ENCODE results near the gene IGF1R.
"Not testable (repeated sequence)": the region's sequence is repeated elsewhere in the genome, so short reads cannot be mapped to it uniquely, and the experiment has no call there.

Gene IGF1R

GRCh38 chr15:98960555-98961050, 312.3 kb downstream of the IGF1R start:
- Histone ChIP-seq H3K27me3 (ENCODE audit: insufficient read depth, low read length, poor library complexity) (no peaks in the 10 kb centered on the region), H2AFZ (ENCODE audit: low read depth, low read length) (no peak overlapping the region), H3K9ac (ENCODE audit: low read depth, low read length) (no peak overlapping the region), H3K4me1 (ENCODE audit: insufficient read depth, low read length) (peaks cover 27% of the 10 kb centered on the region), H3K4me3 (ENCODE audit: low read depth in 1 of 2, low read length in 2 of 2) (no peak overlapping the region), H4K20me1 (ENCODE audit: insufficient read depth, low read length) (no peaks in the 10 kb centered on the region), H3K36me3 (ENCODE audit: insufficient read depth, low read length) (peaks cover 70% of the 10 kb centered on the region), H3K27ac (ENCODE audit: low read length) (peak overlapping the region; percentile 40; the same call in 1 of the 2 replicates), H3K9me3 (ENCODE audit: insufficient read depth, low read length, severe bottlenecking) (no peaks in the 10 kb centered on the region), H3K4me2 (ENCODE audit: insufficient read depth, low read length) (no peak overlapping the region), H3K79me2 (ENCODE audit: insufficient read depth, low read length) (peaks cover 26% of the 10 kb centered on the region)
- no peak for ATAC-seq (ENCODE audit: insufficient read depth, low read depth)
- TF ChIP-seq CTCF (IDR thresholded peaks at IDR 0.05; ENCODE audit: borderline replicate concordance, extremely low read depth, low read length, poor library complexity, severe bottlenecking) (no peak), EZH2 (IDR thresholded peaks at IDR 0.05; ENCODE audit: borderline replicate concordance, low read depth, low read length, severe bottlenecking) (no peak)
- no peak for DNase-seq

GRCh38 chr15:98963444-98963843, 315.1 kb downstream of the IGF1R start:
- H3K27ac ChIP-seq (ENCODE audit: low read length): no peak overlapping the region
- ATAC-seq (ENCODE audit: insufficient read depth, low read depth): no peak
- H3K9me3 ChIP-seq (ENCODE audit: insufficient read depth, low read length, severe bottlenecking): no peaks in the 10 kb centered on the region
- no peak for TF ChIP-seq CTCF (IDR thresholded peaks at IDR 0.05; ENCODE audit: borderline replicate concordance, extremely low read depth, low read length, poor library complexity, severe bottlenecking)
- no peak for TF ChIP-seq EZH2 (IDR thresholded peaks at IDR 0.05; ENCODE audit: borderline replicate concordance, low read depth, low read length, severe bottlenecking)
- no peaks in the 10 kb centered on the region for H3K79me2 ChIP-seq (ENCODE audit: insufficient read depth, low read length)
- H4K20me1 ChIP-seq (ENCODE audit: insufficient read depth, low read length): no peaks in the 10 kb centered on the region
- H3K9ac ChIP-seq (ENCODE audit: low read depth, low read length): no peak overlapping the region
- DNase-seq: no peak
- H3K4me1 ChIP-seq (ENCODE audit: insufficient read depth, low read length): peaks cover 11% of the 10 kb centered on the region; the same call in 1 of the 2 replicates
- no peak overlapping the region for H3K4me2 ChIP-seq (ENCODE audit: insufficient read depth, low read length)
- H3K4me3 ChIP-seq (ENCODE audit: low read depth in 1 of 2, low read length in 2 of 2): no peak overlapping the region
- peaks cover 48% of the 10 kb centered on the region for H3K36me3 ChIP-seq (ENCODE audit: insufficient read depth, low read length)
- H3K27me3 ChIP-seq (ENCODE audit: insufficient read depth, low read length, poor library complexity): no peaks in the 10 kb centered on the region
- H2AFZ ChIP-seq (ENCODE audit: low read depth, low read length): no peak overlapping the region

- ATAC-seq (ENCODE audit: insufficient read depth, low read depth) (no peak), DNase-seq (no peak)
- no peaks in the 10 kb centered on the region for H3K27me3 ChIP-seq (ENCODE audit: insufficient read depth, low read length, poor library complexity)
- H3K9me3 ChIP-seq (ENCODE audit: insufficient read depth, low read length, severe bottlenecking): no peaks in the 10 kb centered on the region
- no peak overlapping the region for H2AFZ ChIP-seq (ENCODE audit: low read depth, low read length)
- 0 out of 2 replicates have a peak overlapping the region, but pooled peaks have one; percentile 8 for H3K27ac ChIP-seq (ENCODE audit: low read length)
- no peak for TF ChIP-seq CTCF (IDR thresholded peaks at IDR 0.05; ENCODE audit: borderline replicate concordance, extremely low read depth, low read length, poor library complexity, severe bottlenecking)
- TF ChIP-seq EZH2 (IDR thresholded peaks at IDR 0.05; ENCODE audit: borderline replicate concordance, low read depth, low read length, severe bottlenecking): no peak
- peaks cover 11% of the 10 kb centered on the region; the same call in 1 of the 2 replicates for H3K4me1 ChIP-seq (ENCODE audit: insufficient read depth, low read length)
- peaks cover 36% of the 10 kb centered on the region for H3K36me3 ChIP-seq (ENCODE audit: insufficient read depth, low read length)
- H3K9ac ChIP-seq (ENCODE audit: low read depth, low read length): no peak overlapping the region
- H3K4me2 ChIP-seq (ENCODE audit: insufficient read depth, low read length): no peak overlapping the region
- no peak overlapping the region for H3K4me3 ChIP-seq (ENCODE audit: low read depth in 1 of 2, low read length in 2 of 2)
- H4K20me1 ChIP-seq (ENCODE audit: insufficient read depth, low read length): no peaks in the 10 kb centered on the region
- no peaks in the 10 kb centered on the region for H3K79me2 ChIP-seq (ENCODE audit: insufficient read depth, low read length)
Observed at GRCh38 chr15:98964466-98965133, 316.3 kb downstream of the IGF1R start.

GRCh38 chr15:98965134-98965491, 316.8 kb downstream of the IGF1R start:
- not testable (repeated sequence) for H3K27me3 ChIP-seq (ENCODE audit: insufficient read depth, low read length, poor library complexity); H4K20me1 ChIP-seq (ENCODE audit: insufficient read depth, low read length); H3K4me3 ChIP-seq (ENCODE audit: low read depth in 1 of 2, low read length in 2 of 2); H3K79me2 ChIP-seq (ENCODE audit: insufficient read depth, low read length); H2AFZ ChIP-seq (ENCODE audit: low read depth, low read length); H3K9me3 ChIP-seq (ENCODE audit: insufficient read depth, low read length, severe bottlenecking); DNase-seq; H3K9ac ChIP-seq (ENCODE audit: low read depth, low read length); H3K4me2 ChIP-seq (ENCODE audit: insufficient read depth, low read length); ATAC-seq (ENCODE audit: insufficient read depth, low read depth)
- peaks cover 33% of the 10 kb centered on the region for H3K36me3 ChIP-seq (ENCODE audit: insufficient read depth, low read length)
- 0 out of 2 replicates have a peak overlapping the region, but pooled peaks have one; percentile 8 for H3K27ac ChIP-seq (ENCODE audit: low read length)
- peaks cover 11% of the 10 kb centered on the region; the same call in 1 of the 2 replicates for H3K4me1 ChIP-seq (ENCODE audit: insufficient read depth, low read length)

All from DND-41 (cell line).